OCI-LY7 (cell line): ENCODE measurements around the gene CPTP. TPM values are rescaled to one million over a fixed set of nuclear protein-coding genes. Genes with fewer than 3 reads are reported as not detected.

Experiments
- BruUV-seq: library from RNA; stranded (reverse); fragments of 400-500 nt; replicated peaks from 2 replicates; lab custom pipeline; 2021; lab: Mats Ljungman, UMichigan
- CTCF ChIA-PET: fragments of 300-600 bp; sonication (Branson Sonifier 250); formaldehyde crosslinking; loops from one replicate; lab custom pipeline; 2022; ENCODE audit warnings: antibody characterized with exemption; ENCODE audit not compliant: unreplicated experiment; lab: Charles Lee
- POLR2A ChIA-PET: fragments of 300-600 bp; sonication (Branson Sonifier 250); formaldehyde crosslinking; loops from one replicate; lab custom pipeline; 2022; ENCODE audit warnings: antibody characterized with exemption; lab: Charles Lee
- DNase-seq: peaks from one replicate; pipeline ENCODE4 v3.0.0-alpha.2; 2015; ENCODE audit warnings: low spot score
- H2AFZ ChIP-seq: fragments of 200-600 bp; sonication (generic), shearing (Covaris generic); 2 replicates; pipeline ENCODE4 v1.6.1; 2014; ENCODE audit warnings: mild to moderate bottlenecking, antibody characterized with exemption, low read length, moderate library complexity
- H3K27ac ChIP-seq: fragments of 200-600 bp; sonication (generic); 2 replicates; pipeline ENCODE4 v1.5.1; 2014; ENCODE audit warnings: mixed run types, low read depth, mild to moderate bottlenecking, moderate library complexity, low read length, inconsistent platforms; ENCODE audit not compliant: poor library complexity, severe bottlenecking
- H3K36me3 ChIP-seq: fragments of 200-600 bp; sonication (generic); 2 replicates; pipeline ENCODE4 v1.6.1; 2014; ENCODE audit warnings: mild to moderate bottlenecking, antibody characterized with exemption, low read length, moderate library complexity, mixed read lengths; ENCODE audit not compliant: insufficient read depth
- H3K4me1 ChIP-seq: fragments of 200-600 bp; sonication (generic); 2 replicates; pipeline ENCODE4 v1.5.1; 2014; ENCODE audit warnings: mild to moderate bottlenecking, low read length; ENCODE audit not compliant: insufficient read depth, poor library complexity, severe bottlenecking
- H3K4me2 ChIP-seq: fragments of 200-600 bp; sonication (generic); 2 replicates; pipeline ENCODE4 v1.6.1; 2014; ENCODE audit warnings: mild to moderate bottlenecking, low read length
- H3K4me3 ChIP-seq: fragments of 200-600 bp; sonication (generic); 2 replicates; pipeline ENCODE4 v1.5.1; 2014; ENCODE audit warnings: mild to moderate bottlenecking, low read depth, low read length; ENCODE audit not compliant: poor library complexity, severe bottlenecking
- H3K79me2 ChIP-seq: fragments of 200-600 bp; sonication (generic); 2 replicates; pipeline ENCODE4 v1.6.1; 2016; ENCODE audit warnings: low read depth, mild to moderate bottlenecking, low read length, moderate library complexity, mixed read lengths; ENCODE audit not compliant: insufficient read depth
- H3K9me2 ChIP-seq: fragments of 200-600 bp; sonication (generic); 2 replicates; pipeline ENCODE4 v1.6.1; 2016; ENCODE audit warnings: mild to moderate bottlenecking, low read length, mixed read lengths; ENCODE audit not compliant: insufficient read depth
- H3K9me3 ChIP-seq: fragments of 200-600 bp; sonication (generic); 2 replicates; pipeline ENCODE4 v1.6.1; 2014; ENCODE audit warnings: mild to moderate bottlenecking, mixed run types, low read length, mixed read lengths
- H4K20me1 ChIP-seq: fragments of 200-600 bp; sonication (generic); 2 replicates; pipeline ENCODE4 v1.6.1; 2014; ENCODE audit warnings: mild to moderate bottlenecking, antibody characterized with exemption, low read length, moderate library complexity, mixed read lengths; ENCODE audit not compliant: insufficient read depth
- CTCF ChIP-seq: fragments of 200-600 bp; sonication (generic); conservative IDR thresholded peaks from 2 replicates; pipeline ENCODE4 v1.5.1; 2014; ENCODE audit warnings: mild to moderate bottlenecking, antibody characterized with exemption, low read length, moderate library complexity, mixed read lengths
- EZH2phosphoT487 ChIP-seq: fragments of 200-600 bp; sonication (generic); IDR thresholded peaks from 2 replicates; pipeline ENCODE4 v1.6.1; 2018; ENCODE audit warnings: low read depth, borderline replicate concordance, mild to moderate bottlenecking, mixed run types, antibody characterized with exemption, low read length, moderate library complexity, mixed read lengths
- intact Hi-C: fragments of 100-400 bp; cut with micrococcal nuclease; formaldehyde crosslinking; loops from one replicate; pipeline ENCODE4 v1.10.0; 2022; ENCODE audit not compliant: unreplicated experiment
- total RNA-seq, 2 experiments: library from RNA; depleted of rRNA in 1 of 2; stranded (reverse); fragments of >200 nt in 1 of 2; shearing (Covaris generic) in 1 of 2; gene quantifications; 2 replicates each; pipeline ENCODE4 v1.2.3, GENCODE V29; 2014 to 2022

Gene CPTP
- total RNA-seq, 2 experiments from 2014 or later = 16.6 to 20.6 TPM

GRCh38 chr1:1280782-1281481 is 43.7 kb upstream of the CPTP start:
- ChIA-PET POLR2A (no interaction called here), CTCF (no interaction called here)
- no peak overlapping the region for H3K27ac ChIP-seq
- no peaks in the 10 kb centered on the region for H4K20me1 ChIP-seq
- H3K79me2 ChIP-seq = no peaks in the 10 kb centered on the region
- no peaks in the 10 kb centered on the region for H3K9me2 ChIP-seq
- H3K36me3 ChIP-seq = no peaks in the 10 kb centered on the region
- no peaks in the 10 kb centered on the region for H3K9me3 ChIP-seq
- H3K4me3 ChIP-seq = no peak overlapping the region
- DNase-seq = no peak
- intact Hi-C loops = no loop called here
- H3K4me1 ChIP-seq = no peaks in the 10 kb centered on the region
- BruUV-seq = no TSS peak
- no peak overlapping the region for H3K4me2 ChIP-seq
- TF ChIP-seq EZH2phosphoT487 (no peak), CTCF (no peak)
- H2AFZ ChIP-seq = no peak overlapping the region

DNA sequence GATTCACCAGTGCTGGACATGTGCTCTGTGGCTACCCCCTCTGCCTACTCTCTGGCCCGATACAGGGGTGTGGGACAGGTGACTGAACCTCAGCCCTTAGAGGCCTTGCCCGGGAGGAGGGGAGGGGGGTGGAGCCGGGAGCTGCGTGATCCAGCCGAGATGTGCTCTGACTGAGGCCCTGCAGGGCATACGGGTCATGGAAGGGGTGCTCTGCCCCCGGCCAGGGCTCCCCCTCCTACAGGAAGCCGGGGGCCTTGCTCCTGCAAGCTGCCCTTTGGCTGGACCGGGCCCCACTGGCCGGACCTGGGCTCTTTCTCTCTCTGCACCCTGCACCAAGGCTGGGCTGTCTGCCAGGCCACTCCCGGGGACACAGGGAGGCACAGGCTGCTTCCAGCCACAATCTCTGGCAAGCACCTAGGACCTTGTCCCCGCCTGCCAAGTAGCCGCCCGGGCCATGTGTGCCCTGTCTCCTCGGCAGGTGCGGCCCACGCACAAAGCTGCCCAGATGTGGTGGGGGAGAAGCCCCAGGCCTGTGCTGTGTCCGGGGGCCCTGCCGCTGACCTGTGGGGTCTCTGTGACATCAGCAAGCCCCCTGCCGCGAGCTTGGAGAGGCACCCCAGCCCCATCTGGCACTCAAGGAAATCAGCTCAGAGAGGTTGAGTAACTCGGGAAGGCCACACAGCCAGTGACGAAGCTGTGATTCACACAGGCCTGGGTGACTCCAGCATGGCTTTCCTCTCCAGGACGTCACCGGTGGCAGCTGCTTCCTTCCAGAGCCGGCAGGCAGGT is 42.9 kb upstream of the CPTP start:
- BruUV-seq = no TSS peak
- Histone ChIP-seq H3K36me3 (no peaks in the 10 kb centered on the region), H3K9me3 (no peaks in the 10 kb centered on the region), H3K4me1 (no peaks in the 10 kb centered on the region), H3K9me2 (no peaks in the 10 kb centered on the region), H3K27ac (no peak overlapping the region), H3K4me2 (no peak overlapping the region), H4K20me1 (no peaks in the 10 kb centered on the region), H3K4me3 (no peak overlapping the region), H3K79me2 (no peaks in the 10 kb centered on the region), H2AFZ (no peak overlapping the region)
- POLR2A ChIA-PET = interaction anchor here (0.5 kb wide), 1 partner anchor 22 kb away, joined by 3 read pairs; no protein-coding TSS in a partner anchor
- no peak for TF ChIP-seq CTCF
- TF ChIP-seq EZH2phosphoT487 = no peak
- CTCF ChIA-PET = no interaction called here
- intact Hi-C loops = no loop called here
- DNase-seq = no peak
